Measurements from ENCODE around the gene SMC4.

Gene SMC4

GRCh38 chr3:160390565-160391138 is 8.8 kb upstream of the SMC4 start:
- H3K79me2 ChIP-seq (ENCODE audit: low read length) = peaks cover 14% of the 10 kb centered on the region; the same call in 1 of the 2 replicates
- H3K27ac ChIP-seq (ENCODE audit: low read length) = no peak overlapping the region
- TF ChIP-seq EZH2phosphoT487 (IDR thresholded peaks at IDR 0.05; ENCODE audit: low read depth) (no peak), CTCF (IDR thresholded peaks at IDR 0.05; ENCODE audit: low read depth, low read length) (no peak)
- H3K27me3 ChIP-seq (ENCODE audit: low read depth, low read length) = no peaks in the 10 kb centered on the region
- no peak overlapping the region for H3K9ac ChIP-seq (ENCODE audit: low read length)
- no peak overlapping the region for H3K4me3 ChIP-seq (ENCODE audit: low read length)
- H2AFZ ChIP-seq (ENCODE audit: low read depth, low read length) = no peak overlapping the region
- no peaks in the 10 kb centered on the region for H3K36me3 ChIP-seq (replicated peaks; ENCODE audit: low read depth, low read length)
- H3K4me1 ChIP-seq (ENCODE audit: low read length) = no peaks in the 10 kb centered on the region
- no peaks in the 10 kb centered on the region for H3K9me3 ChIP-seq (ENCODE audit: insufficient read depth, low read length)
- H3K4me2 ChIP-seq (ENCODE audit: low read length) = no peak overlapping the region
- peaks cover 2% of the 10 kb centered on the region; the same call in 1 of the 2 replicates for H4K20me1 ChIP-seq (ENCODE audit: insufficient read depth, low read length)

- no peaks in the 10 kb centered on the region for H3K27me3 ChIP-seq (ENCODE audit: low read depth, low read length)
- no peaks in the 10 kb centered on the region for H3K36me3 ChIP-seq (replicated peaks; ENCODE audit: low read depth, low read length)
- TF ChIP-seq CTCF (IDR thresholded peaks at IDR 0.05; ENCODE audit: low read depth, low read length) = no peak
- TF ChIP-seq EZH2phosphoT487 (IDR thresholded peaks at IDR 0.05; ENCODE audit: low read depth) = no peak
- no peak overlapping the region for H3K27ac ChIP-seq (ENCODE audit: low read length)
- H2AFZ ChIP-seq (ENCODE audit: low read depth, low read length) = no peak overlapping the region
- no peaks in the 10 kb centered on the region for H3K4me1 ChIP-seq (ENCODE audit: low read length)
- no peak overlapping the region for H3K9ac ChIP-seq (ENCODE audit: low read length)
- H3K4me2 ChIP-seq (ENCODE audit: low read length) = no peak overlapping the region
- H4K20me1 ChIP-seq (ENCODE audit: insufficient read depth, low read length) = peaks cover 2% of the 10 kb centered on the region; the same call in 1 of the 2 replicates
- no peaks in the 10 kb centered on the region for H3K9me3 ChIP-seq (ENCODE audit: insufficient read depth, low read length)
- H3K4me3 ChIP-seq (ENCODE audit: low read length) = no peak overlapping the region
- H3K79me2 ChIP-seq (ENCODE audit: low read length) = peaks cover 19% of the 10 kb centered on the region
Observed at GRCh38 chr3:160392798-160393197, 6.7 kb upstream of the SMC4 start.

GRCh38 chr3:160393346-160394008 is 6.0 kb upstream of the SMC4 start:
- Histone ChIP-seq H3K27me3 (ENCODE audit: low read depth, low read length) (no peaks in the 10 kb centered on the region), H3K36me3 (replicated peaks; ENCODE audit: low read depth, low read length) (no peaks in the 10 kb centered on the region), H2AFZ (ENCODE audit: low read depth, low read length) (no peak overlapping the region), H3K27ac (ENCODE audit: low read length) (no peak overlapping the region), H4K20me1 (ENCODE audit: insufficient read depth, low read length) (peaks cover 2% of the 10 kb centered on the region; the same call in 1 of the 2 replicates), H3K9ac (ENCODE audit: low read length) (no peak overlapping the region), H3K4me3 (ENCODE audit: low read length) (no peak overlapping the region), H3K4me1 (ENCODE audit: low read length) (peaks cover 6% of the 10 kb centered on the region), H3K9me3 (ENCODE audit: insufficient read depth, low read length) (no peaks in the 10 kb centered on the region), H3K79me2 (ENCODE audit: low read length) (peaks cover 26% of the 10 kb centered on the region), H3K4me2 (ENCODE audit: low read length) (no peak overlapping the region)
- TF ChIP-seq CTCF (IDR thresholded peaks at IDR 0.05; ENCODE audit: low read depth, low read length) (no peak), EZH2phosphoT487 (IDR thresholded peaks at IDR 0.05; ENCODE audit: low read depth) (no peak)

- H3K36me3 ChIP-seq (replicated peaks; ENCODE audit: low read depth, low read length) = no peaks in the 10 kb centered on the region
- TF ChIP-seq EZH2phosphoT487 (IDR thresholded peaks at IDR 0.05; ENCODE audit: low read depth) (no peak), CTCF (IDR thresholded peaks at IDR 0.05; ENCODE audit: low read depth, low read length) (no peak)
- no peak overlapping the region for H3K4me3 ChIP-seq (ENCODE audit: low read length)
- H3K79me2 ChIP-seq (ENCODE audit: low read length) = peaks cover 31% of the 10 kb centered on the region
- H3K27ac ChIP-seq (ENCODE audit: low read length) = no peak overlapping the region
- no peak overlapping the region for H3K4me2 ChIP-seq (ENCODE audit: low read length)
- H3K9ac ChIP-seq (ENCODE audit: low read length) = no peak overlapping the region
- peaks cover 2% of the 10 kb centered on the region; the same call in 1 of the 2 replicates for H4K20me1 ChIP-seq (ENCODE audit: insufficient read depth, low read length)
- no peaks in the 10 kb centered on the region for H3K27me3 ChIP-seq (ENCODE audit: low read depth, low read length)
- H2AFZ ChIP-seq (ENCODE audit: low read depth, low read length) = no peak overlapping the region
- H3K9me3 ChIP-seq (ENCODE audit: insufficient read depth, low read length) = no peaks in the 10 kb centered on the region
- H3K4me1 ChIP-seq (ENCODE audit: low read length) = peaks cover 6% of the 10 kb centered on the region
Observed at GRCh38 chr3:160394009-160394392, 5.4 kb upstream of the SMC4 start.

Measured in OCI-LY3 (cell line).